SU-DHL-6 (cell line): Measurements from ENCODE around the gene ELOB.

Experiments used
- H2AFZ ChIP-seq: fragments of 200-600 bp; sonication (generic); 2 replicates; pipeline ENCODE4 v1.6.1; 2014; ENCODE audit warnings: low read depth, mild to moderate bottlenecking, moderate library complexity, mixed read lengths, antibody characterized with exemption, low read length; ENCODE audit not compliant: severe bottlenecking
- H3F3A ChIP-seq: fragments of 200-600 bp; shearing (Covaris generic); 2 replicates; pipeline ENCODE4 v1.6.0; 2016; ENCODE audit warnings: antibody characterized with exemption, mild to moderate bottlenecking; ENCODE audit not compliant: insufficient read depth
- H3K27ac ChIP-seq: fragments of 200-600 bp; sonication (generic); 2 replicates; pipeline ENCODE4 v1.5.1; 2016; ENCODE audit warnings: low read depth, mild to moderate bottlenecking, low read length, moderate library complexity, mixed read lengths
- H3K27me3 ChIP-seq: fragments of 200-600 bp; sonication (generic), shearing (Covaris generic); 2 replicates; pipeline ENCODE4 v1.6.0; 2014; ENCODE audit warnings: mild to moderate bottlenecking, low read length
- H3K36me3 ChIP-seq: fragments of 200-600 bp; sonication (generic); 2 replicates; pipeline ENCODE4 v1.6.1; 2014; ENCODE audit warnings: mild to moderate bottlenecking, low read length, mixed read lengths
- H3K4me2 ChIP-seq: fragments of 300-600, 200-600 bp; shearing (Covaris generic), sonication (generic); 2 replicates; pipeline ENCODE4 v1.6.0; 2014; ENCODE audit warnings: low read length, low read depth, mild to moderate bottlenecking; ENCODE audit not compliant: poor library complexity, severe bottlenecking
- H3K4me3 ChIP-seq: fragments of 200-600 bp; sonication (generic); 2 replicates; pipeline ENCODE4 v1.5.1; 2014; ENCODE audit warnings: antibody characterized with exemption, low read length, mild to moderate bottlenecking, mixed read lengths; ENCODE audit not compliant: insufficient read depth, poor library complexity, severe bottlenecking
- H3K79me2 ChIP-seq: fragments of 200-600 bp; sonication (generic); 2 replicates; pipeline ENCODE4 v1.6.1; 2014; ENCODE audit warnings: mild to moderate bottlenecking, low read length, moderate library complexity; ENCODE audit not compliant: insufficient read depth
- H3K9ac ChIP-seq: fragments of 200-600 bp; sonication (generic); 2 replicates; pipeline ENCODE4 v1.7.0; 2014; ENCODE audit warnings: mild to moderate bottlenecking, low read length
- H3K9me2 ChIP-seq: fragments of 200-600 bp; sonication (generic); replicated peaks from 2 replicates; pipeline ENCODE4 v1.6.1; 2014; ENCODE audit warnings: low read length; ENCODE audit not compliant: insufficient read depth
- H3K9me3 ChIP-seq: fragments of 200-600 bp; sonication (generic); 2 replicates; pipeline ENCODE4 v1.6.1; 2014; ENCODE audit warnings: low read length, mixed read lengths; ENCODE audit not compliant: insufficient read depth
- H4K20me1 ChIP-seq: fragments of 200-600 bp; sonication (generic); 2 replicates; pipeline ENCODE4 v1.6.1; 2014; ENCODE audit warnings: low read depth, mild to moderate bottlenecking, antibody characterized with exemption, low read length, moderate library complexity, mixed read lengths
- CTCF ChIP-seq: fragments of 200-600 bp; sonication (generic); IDR thresholded peaks from one replicate; pipeline ENCODE4 v1.5.1; 2017; ENCODE audit warnings: antibody characterized with exemption, mild to moderate bottlenecking, low read length, moderate library complexity; ENCODE audit not compliant: insufficient read depth, poor library complexity, severe bottlenecking
- EZH2phosphoT487 ChIP-seq: fragments of 200-600 bp; sonication (generic), shearing (Covaris generic); conservative IDR thresholded peaks from 2 replicates; pipeline ENCODE4 v1.6.1; 2018; ENCODE audit warnings: mild to moderate bottlenecking, antibody characterized with exemption, low read length, moderate library complexity, mixed read lengths

Gene ELOB

GRCh38 chr16:2734844-2735515 lies 42.1 kb downstream of the ELOB start:
- no peak overlapping the region for H3K27ac ChIP-seq
- H2AFZ ChIP-seq, result no peak overlapping the region
- H3F3A ChIP-seq, result no peaks in the 10 kb centered on the region
- no peaks in the 10 kb centered on the region for H3K9me2 ChIP-seq
- no peaks in the 10 kb centered on the region for H3K9me3 ChIP-seq
- no peaks in the 10 kb centered on the region for H3K27me3 ChIP-seq
- no peak overlapping the region for H3K9ac ChIP-seq
- H3K79me2 ChIP-seq, result no peaks in the 10 kb centered on the region
- TF ChIP-seq CTCF (no peak), EZH2phosphoT487 (no peak)
- no peaks in the 10 kb centered on the region for H4K20me1 ChIP-seq
- H3K4me3 ChIP-seq, result no peak overlapping the region
- no peak overlapping the region for H3K4me2 ChIP-seq
- H3K36me3 ChIP-seq, result no peaks in the 10 kb centered on the region

GRCh38 chr16:2728034-2728433 lies 49.0 kb downstream of the ELOB start:
- Histone ChIP-seq H2AFZ (no peak overlapping the region), H4K20me1 (no peaks in the 10 kb centered on the region), H3K9me2 (no peaks in the 10 kb centered on the region), H3K4me2 (no peak overlapping the region), H3K27me3 (no peaks in the 10 kb centered on the region), H3K36me3 (no peaks in the 10 kb centered on the region), H3K79me2 (no peaks in the 10 kb centered on the region), H3K9me3 (no peaks in the 10 kb centered on the region), H3K9ac (no peak overlapping the region), H3K27ac (no peak overlapping the region), H3F3A (no peaks in the 10 kb centered on the region), H3K4me3 (no peak overlapping the region)
- TF ChIP-seq CTCF, result no peak
- no peak for TF ChIP-seq EZH2phosphoT487

GRCh38 chr16:2726923-2727322 lies 50.2 kb downstream of the ELOB start:
- Histone ChIP-seq H3K9ac (no peak overlapping the region), H3K4me3 (no peak overlapping the region), H3K4me2 (no peak overlapping the region)

More at GRCh38 chr16:2726923-2727322, 50.2 kb downstream of the ELOB start:
- Histone ChIP-seq H3K9me2 (no peaks in the 10 kb centered on the region), H3K9me3 (no peaks in the 10 kb centered on the region), H3F3A (no peaks in the 10 kb centered on the region), H3K79me2 (no peaks in the 10 kb centered on the region), H2AFZ (no peak overlapping the region), H3K27me3 (no peaks in the 10 kb centered on the region), H3K27ac (no peak overlapping the region), H3K36me3 (no peaks in the 10 kb centered on the region), H4K20me1 (no peaks in the 10 kb centered on the region)
- TF ChIP-seq EZH2phosphoT487 (no peak), CTCF (no peak)
